ENCODE measurements around the gene NUCKS1.

NUCKS1 gene

GRCh38 chr1:205774198-205775014 is 24.4 kb upstream of the NUCKS1 start:
- Histone ChIP-seq H3K27me3 (no peaks in the 10 kb centered on the region; the same call in 1 of the 2 replicates), H3K4me1 (no peaks in the 10 kb centered on the region), H3K4me3 (ENCODE audit: low read depth, low read length) (peak overlapping the region; percentile 86), H3K36me3 (no peaks in the 10 kb centered on the region), H3K9me3 (no peaks in the 10 kb centered on the region)
- TF ChIP-seq, protein P1, sequence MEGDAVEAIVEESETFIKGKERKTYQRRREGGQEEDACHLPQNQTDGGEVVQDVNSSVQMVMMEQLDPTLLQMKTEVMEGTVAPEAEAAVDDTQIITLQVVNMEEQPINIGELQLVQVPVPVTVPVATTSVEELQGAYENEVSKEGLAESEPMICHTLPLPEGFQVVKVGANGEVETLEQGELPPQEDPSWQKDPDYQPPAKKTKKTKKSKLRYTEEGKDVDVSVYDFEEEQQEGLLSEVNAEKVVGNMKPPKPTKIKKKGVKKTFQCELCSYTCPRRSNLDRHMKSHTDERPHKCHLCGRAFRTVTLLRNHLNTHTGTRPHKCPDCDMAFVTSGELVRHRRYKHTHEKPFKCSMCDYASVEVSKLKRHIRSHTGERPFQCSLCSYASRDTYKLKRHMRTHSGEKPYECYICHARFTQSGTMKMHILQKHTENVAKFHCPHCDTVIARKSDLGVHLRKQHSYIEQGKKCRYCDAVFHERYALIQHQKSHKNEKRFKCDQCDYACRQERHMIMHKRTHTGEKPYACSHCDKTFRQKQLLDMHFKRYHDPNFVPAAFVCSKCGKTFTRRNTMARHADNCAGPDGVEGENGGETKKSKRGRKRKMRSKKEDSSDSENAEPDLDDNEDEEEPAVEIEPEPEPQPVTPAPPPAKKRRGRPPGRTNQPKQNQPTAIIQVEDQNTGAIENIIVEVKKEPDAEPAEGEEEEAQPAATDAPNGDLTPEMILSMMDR (IDR thresholded peaks at IDR 0.05; ENCODE audit: low read depth, low read length): no peak
- DNase-seq: peak; percentile 16

DNA sequence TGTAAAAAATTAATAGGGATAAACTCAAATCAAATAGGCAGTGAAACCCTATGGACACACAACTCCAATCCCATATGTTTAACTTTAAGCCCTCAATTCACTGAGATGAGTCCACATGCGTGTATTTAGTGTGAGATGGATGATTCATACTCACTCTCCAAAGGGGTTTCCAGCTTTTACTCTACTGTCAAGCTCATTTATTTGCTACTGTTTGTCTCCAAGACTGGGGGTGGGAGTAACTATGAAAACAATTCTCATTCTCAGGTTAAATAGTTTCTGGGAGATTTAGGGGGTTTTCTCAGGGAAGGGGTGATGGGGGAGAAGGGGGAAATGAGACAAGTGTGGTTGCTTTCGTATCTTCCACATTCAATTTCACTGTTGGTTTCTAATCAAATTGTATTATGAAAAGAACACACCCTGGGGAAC is 22.6 kb upstream of the NUCKS1 start:
- Histone ChIP-seq H3K36me3 (no peaks in the 10 kb centered on the region), H3K9me3 (no peaks in the 10 kb centered on the region), H3K4me1 (no peaks in the 10 kb centered on the region), H3K4me3 (ENCODE audit: low read depth, low read length) (no peak overlapping the region), H3K27me3 (no peaks in the 10 kb centered on the region)
- TF ChIP-seq, protein P1 (IDR thresholded peaks at IDR 0.05; ENCODE audit: low read depth, low read length): no peak
- no peak for DNase-seq

- TF ChIP-seq, protein P1 (IDR thresholded peaks at IDR 0.05; ENCODE audit: low read depth, low read length): no peak
- no peaks in the 10 kb centered on the region for H3K36me3 ChIP-seq
These were observed 20.6 kb upstream of the NUCKS1 start for GRCh38 chr1:205770618-205771017.

GRCh38 chr1:205769641-205770365 is 19.8 kb upstream of the NUCKS1 start:
- Histone ChIP-seq H3K9me3 (no peaks in the 10 kb centered on the region), H3K36me3 (no peaks in the 10 kb centered on the region), H3K4me3 (ENCODE audit: low read depth, low read length) (no peak overlapping the region), H3K4me1 (no peaks in the 10 kb centered on the region), H3K27me3 (no peaks in the 10 kb centered on the region; the same call in 1 of the 2 replicates)
- no peak for DNase-seq
- TF ChIP-seq, protein P1 (IDR thresholded peaks at IDR 0.05; ENCODE audit: low read depth, low read length): no peak

More at GRCh38 chr1:205770618-205771017, 20.6 kb upstream of the NUCKS1 start:
- no peak for DNase-seq
- H3K27me3 ChIP-seq: no peaks in the 10 kb centered on the region; the same call in 1 of the 2 replicates
- no peaks in the 10 kb centered on the region for H3K4me1 ChIP-seq
- H3K9me3 ChIP-seq: no peaks in the 10 kb centered on the region
- H3K4me3 ChIP-seq (ENCODE audit: low read depth, low read length): no peak overlapping the region

DNA sequence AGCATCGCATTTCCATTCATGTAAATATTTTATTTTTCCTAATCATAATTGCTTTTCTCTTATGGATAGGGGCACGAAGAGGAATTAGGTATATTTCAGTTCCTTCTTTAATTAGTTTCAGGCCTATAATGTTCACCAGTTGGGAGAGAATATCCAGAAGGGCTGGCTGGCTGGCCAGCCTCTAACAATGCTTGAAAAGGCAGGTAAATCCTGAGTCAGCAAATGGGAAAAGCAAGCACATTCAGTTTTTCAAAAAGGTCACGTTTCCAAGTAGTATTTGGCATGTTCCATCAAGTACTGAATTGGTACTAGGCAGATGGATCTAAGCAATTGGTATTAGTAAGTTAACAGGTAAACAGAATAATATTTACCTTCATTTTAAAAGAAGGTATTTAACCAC is 17.3 kb upstream of the NUCKS1 start:
- Histone ChIP-seq H3K4me1 (no peaks in the 10 kb centered on the region), H3K4me3 (ENCODE audit: low read depth, low read length) (no peak overlapping the region), H3K9me3 (no peaks in the 10 kb centered on the region), H3K27me3 (no peaks in the 10 kb centered on the region; the same call in 1 of the 2 replicates), H3K36me3 (no peaks in the 10 kb centered on the region)
- TF ChIP-seq, protein P1 (IDR thresholded peaks at IDR 0.05; ENCODE audit: low read depth, low read length): no peak
- DNase-seq: no peak

Measured in BE2C (cell line).